Heart right ventricle (tissue), 16 donors: Measurements from ENCODE around the gene SKI. TPM values are rescaled to one million over a fixed set of nuclear protein-coding genes. Genes with fewer than 3 reads are reported as not detected.
A peak's percentile ranks its signal among the peaks of the same experiment; 100 is the strongest.
"Not testable (repeated sequence)": the region's sequence is repeated elsewhere in the genome, so short reads cannot be mapped to it uniquely, and the experiment has no call there.

Source experiments
- ATAC-seq, 8 donors: fragments of 200-7000 bp; cut with Tn5 transposase; one replicate each; pipeline ENCODE4 v1.9.1; 2020; ENCODE audit warnings: mild to moderate bottlenecking in 8 of 8, moderate library complexity in 8 of 8, moderate number of reproducible peaks in 1 of 8
- DNase-seq, 2 donors: peaks; one replicate each; pipeline ENCODE4 v3.0.0-alpha.2; 2020
- H3K27ac ChIP-seq, 10 donors: fragments of 200-600 bp; sonication (generic) in 2 of 10; one replicate each; pipeline versions ENCODE4 v1.5.0 to v1.8.0; 2020 to 2022; ENCODE audit warnings: mild to moderate bottlenecking in 3 of 10
- H3K27me3 ChIP-seq, 7 donors: fragments of 200-600 bp; one replicate each; pipeline ENCODE4 v1.8.0; 2021 to 2022; ENCODE audit warnings: mild to moderate bottlenecking in 2 of 7
- H3K36me3 ChIP-seq, 9 donors: fragments of 200-600 bp; sonication (generic) in 1 of 9; one replicate each; pipeline versions ENCODE4 v1.5.0 to v1.8.0; 2020 to 2022; ENCODE audit warnings: mild to moderate bottlenecking in 2 of 9
- H3K4me1 ChIP-seq, 9 donors: fragments of 200-600 bp; sonication (generic) in 1 of 9; one replicate each; pipeline versions ENCODE4 v1.5.0 to v1.8.0; 2020 to 2022; ENCODE audit warnings: mild to moderate bottlenecking in 4 of 9
- H3K4me3 ChIP-seq, 10 donors: fragments of 200-600 bp; sonication (generic) in 2 of 10; one replicate each; pipeline versions ENCODE4 v1.5.0 to v1.8.0; 2020 to 2022; ENCODE audit warnings: mild to moderate bottlenecking in 7 of 10, moderate library complexity in 2 of 10
- H3K9me3 ChIP-seq, 11 donors: fragments of 200-600 bp in 10 of 11; sonication (generic) in 2 of 11; one replicate each; pipeline versions ENCODE4 v1.5.0 to v1.8.0; 2013 to 2022; ENCODE audit warnings: mild to moderate bottlenecking in 2 of 11, control low read depth in 1 of 11, moderate library complexity in 1 of 11
- CTCF ChIP-seq, 9 donors: fragments of 200-600 bp; sonication (generic) in 2 of 9; IDR thresholded peaks; one replicate each; pipeline versions ENCODE4 v1.5.0 to v1.8.0; 2021 to 2022; ENCODE audit warnings: antibody characterized with exemption in 9 of 9, mild to moderate bottlenecking in 5 of 9, moderate library complexity in 1 of 9
- WGBS, 2 donors: extraction: QIAGEN DNeasy Blood & Tissue Kit; methylation state at CpG; one replicate each; pipeline ENCODE4 v1.1.7; 2013; ENCODE audit warnings: inconsistent platforms in 1 of 2; 5-methylcytosine and 5-hydroxymethylcytosine counted together
- intact Hi-C, 10 donors: fragments of 100-400 bp; cut with DNase I; formaldehyde crosslinking; loops; one replicate each; pipeline versions ENCODE4 v1.11.1 to v1.14.2; 2022
- polyA plus RNA-seq, 2 donors: library from polyadenylated mRNA; stranded (reverse); fragments of 200-250 nt; gene quantifications; one replicate each; pipeline ENCODE4 v1.2.3, GENCODE V29; 2013
- total RNA-seq, 10 donors: library from RNA; stranded (reverse); fragmentation: NEBNext Ultra II Directional in 3 of 10; extraction: Animal tissue kit (Norgen Biotek cat#: 25700) in 3 of 10; gene quantifications; one replicate each; pipeline versions ENCODE4 v1.2.1 to v1.2.4, GENCODE V29; 2021 to 2023
- donor health status: Arrhythmogenic right ventricular cardiomyopathy.
- donor health status: ischemic (EF 13 %, LVEDD 7.1; RV severe dilation, severe dysfunction).
- donor health status: healthy with polysubstance abuse.
- donor health status: DM: no; HTN: yes; CAD: no.
- donor health status: DM: no; HTN: no; CAD: no.
- donor health status: ischemic (EF 25% LVEDD 6.9; RV normal size, moderate dysfunction).
- donor health status: ischemic (EF 25% LVEDD 5.7; RV mildly dilated, moderate dysfunction).
- donor health status: healthy.
- donor health status: DM: yes; HTN: yes; CAD: no.
- donor health status: Ischemic cardiomyopathy.
- donor health status: ischemic (EF 35%, LVEDD 5.7; RV mildly dilated, moderate dysfunction).
- donor health status: nonischemic (EF 11% LVEDD 7.7; RV severe dilation, severe dysfunction).
- donor health status: DM: yes; HTN: yes; CAD: no.
- donor health status: PGD.
- donor health status: ischemic (EF 29% LVEDD 5.4; RV normal size, mild dysfunction).
- donor health status: nonischemic (EF 23%, LVEDD 6.1; RV moderate dilation, normal function).

SKI gene
- total and polyA plus RNA-seq, 12 donors, result 13.8 to 50.9 (median 35.6) TPM

GRCh38 chr1:2259668-2260402 lies 31.7 kb downstream of the SKI start:
- ATAC-seq, result no peak
- TF ChIP-seq CTCF (IDR thresholded peaks at IDR 0.05), result no peak
- H3K27ac ChIP-seq, result no peak overlapping the region
- H3K9me3 ChIP-seq, result peaks cover 0 to 21% (median 15%) of the 10 kb centered on the region in 11 donors
- WGBS, 2 donors, result 82 to 84% methylated on average over 28 of the region's 28 CpGs
- intact Hi-C loops, result no loop called here
- DNase-seq, result peak in 1 of 2 donors; percentile 21
- peaks cover 18 to 82% (median 66%) of the 10 kb centered on the region in 9 donors for H3K4me1 ChIP-seq
- H3K36me3 ChIP-seq, result no peaks in the 10 kb centered on the region
- H3K27me3 ChIP-seq, result no peaks in the 10 kb centered on the region
- no peak overlapping the region for H3K4me3 ChIP-seq

GRCh38 chr1:2260470-2260869 lies 32.4 kb downstream of the SKI start:
- H3K36me3 ChIP-seq, ATAC-seq, H3K27me3 ChIP-seq, DNase-seq, H3K4me3 ChIP-seq, H3K27ac ChIP-seq, intact Hi-C loops: not testable (repeated sequence)
- WGBS, 2 donors, result 93 to 94% methylated on average over 7 of the region's 7 CpGs
- peaks cover 15 to 81% (median 64%) of the 10 kb centered on the region in 9 donors for H3K4me1 ChIP-seq
- H3K9me3 ChIP-seq, result peaks cover 0 to 15% (median 10%) of the 10 kb centered on the region in 11 donors

GRCh38 chr1:2260917-2261316 lies 32.8 kb downstream of the SKI start:
- intact Hi-C loops, result no loop called here
- peaks cover 15 to 83% (median 68%) of the 10 kb centered on the region in 9 donors for H3K4me1 ChIP-seq
- no peak overlapping the region for H3K4me3 ChIP-seq
- no peak for DNase-seq
- no peak for ATAC-seq
- peaks cover 0 to 11% (median 5%) of the 10 kb centered on the region in 11 donors for H3K9me3 ChIP-seq
- no peak overlapping the region for H3K27ac ChIP-seq
- no peaks in the 10 kb centered on the region for H3K36me3 ChIP-seq
- 97% methylated on average over 4 of the region's 4 CpGs for WGBS, 2 donors
- no peaks in the 10 kb centered on the region for H3K27me3 ChIP-seq
- TF ChIP-seq CTCF (IDR thresholded peaks at IDR 0.05), result no peak

GRCh38 chr1:2261476-2262395 lies 33.6 kb downstream of the SKI start:
- peaks cover 15 to 83% (median 68%) of the 10 kb centered on the region in 9 donors for H3K4me1 ChIP-seq
- intact Hi-C loops, DNase-seq, ATAC-seq, H3K36me3 ChIP-seq, H3K27ac ChIP-seq, H3K9me3 ChIP-seq, H3K4me3 ChIP-seq, H3K27me3 ChIP-seq: not testable (repeated sequence)
- 91 to 93% methylated on average over 21 to 25 of the region's 25 CpGs for WGBS, 2 donors

GRCh38 chr1:2266301-2266975 lies 38.3 kb downstream of the SKI start:
- intact Hi-C loops, result loop anchor here in 1 of 10 donors (5.0 kb wide), 1 partner anchor 34 kb away; no protein-coding TSS in a partner anchor
- H3K4me1 ChIP-seq, result peaks cover 40 to 83% (median 66%) of the 10 kb centered on the region in 9 donors
- H3K9me3 ChIP-seq, result no peaks in the 10 kb centered on the region
- H3K27me3 ChIP-seq, result no peaks in the 10 kb centered on the region
- WGBS, 2 donors, result 74 to 79% methylated on average over 16 of the region's 16 CpGs
- ATAC-seq (no peak), DNase-seq (no peak)
- H3K36me3 ChIP-seq, result no peaks in the 10 kb centered on the region
- H3K4me3 ChIP-seq, result peak overlapping the region in 1 of 10 donors; percentile 0
- TF ChIP-seq CTCF (IDR thresholded peaks at IDR 0.05), result no peak
- no peak overlapping the region for H3K27ac ChIP-seq
